GM20000 (cell line): Measurements from ENCODE around the gene CACNB4.

Experiments used
- DNase-seq: peaks from one replicate; pipeline ENCODE4 v3.0.0; 2012; ENCODE audit warnings: low spot score
- TF ChIP-seq, protein P1 (sequence below): IDR thresholded peaks from 2 replicates; pipeline ENCODE4 v1.5.1; 2012; ENCODE audit warnings: mild to moderate bottlenecking, control low read depth; ENCODE audit errors: extremely low read depth, missing control alignments

The CACNB4 gene

DNA sequence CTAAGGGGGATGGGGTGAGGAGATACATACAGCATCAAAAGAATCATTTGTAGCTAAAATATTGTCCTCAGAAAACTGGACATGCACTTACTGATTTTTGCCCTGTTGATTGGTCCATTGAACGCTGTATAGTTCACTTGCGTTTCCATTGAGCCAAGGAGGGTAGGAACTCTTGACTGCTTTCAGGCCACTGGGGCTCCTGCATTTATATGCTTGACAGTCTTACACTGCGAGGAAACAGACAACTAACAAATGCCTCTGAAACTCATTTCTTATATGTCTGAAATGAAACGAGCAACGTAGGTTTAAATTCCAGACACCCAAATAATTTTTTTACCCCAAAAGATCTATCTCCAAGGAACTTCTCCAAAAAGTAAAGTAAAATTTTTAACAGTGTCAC lies 312.8 kb downstream of the CACNB4 start:
- TF ChIP-seq, protein P1, sequence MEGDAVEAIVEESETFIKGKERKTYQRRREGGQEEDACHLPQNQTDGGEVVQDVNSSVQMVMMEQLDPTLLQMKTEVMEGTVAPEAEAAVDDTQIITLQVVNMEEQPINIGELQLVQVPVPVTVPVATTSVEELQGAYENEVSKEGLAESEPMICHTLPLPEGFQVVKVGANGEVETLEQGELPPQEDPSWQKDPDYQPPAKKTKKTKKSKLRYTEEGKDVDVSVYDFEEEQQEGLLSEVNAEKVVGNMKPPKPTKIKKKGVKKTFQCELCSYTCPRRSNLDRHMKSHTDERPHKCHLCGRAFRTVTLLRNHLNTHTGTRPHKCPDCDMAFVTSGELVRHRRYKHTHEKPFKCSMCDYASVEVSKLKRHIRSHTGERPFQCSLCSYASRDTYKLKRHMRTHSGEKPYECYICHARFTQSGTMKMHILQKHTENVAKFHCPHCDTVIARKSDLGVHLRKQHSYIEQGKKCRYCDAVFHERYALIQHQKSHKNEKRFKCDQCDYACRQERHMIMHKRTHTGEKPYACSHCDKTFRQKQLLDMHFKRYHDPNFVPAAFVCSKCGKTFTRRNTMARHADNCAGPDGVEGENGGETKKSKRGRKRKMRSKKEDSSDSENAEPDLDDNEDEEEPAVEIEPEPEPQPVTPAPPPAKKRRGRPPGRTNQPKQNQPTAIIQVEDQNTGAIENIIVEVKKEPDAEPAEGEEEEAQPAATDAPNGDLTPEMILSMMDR = no peak
- no peak for DNase-seq

DNA sequence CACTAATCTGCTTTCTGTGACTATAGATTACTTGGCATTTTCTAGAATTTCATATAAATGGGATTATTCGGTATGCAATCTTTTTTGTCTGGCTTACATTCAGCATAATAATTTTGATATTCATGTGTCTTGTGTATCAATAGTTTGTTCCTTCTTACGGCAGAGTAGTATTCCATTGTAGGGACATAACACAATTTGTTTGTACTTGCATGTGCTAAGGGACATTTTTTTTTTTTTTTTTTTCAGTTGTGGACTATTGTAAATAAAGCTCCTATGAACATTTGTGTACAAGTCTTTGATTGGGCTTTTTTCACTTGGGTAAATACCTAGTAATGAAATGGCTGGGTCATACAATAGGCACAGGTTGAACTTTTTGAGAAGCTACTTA lies 315.7 kb downstream of the CACNB4 start:
- no peak for DNase-seq
- TF ChIP-seq, protein P1 = no peak
